C4-2B (cell line): Measurements from ENCODE around the gene DLG1.

ENCODE experiments used
- ZFX ChIP-seq: fragments of 450-650 bp; IDR thresholded peaks from 2 replicates; pipeline ENCODE4 v1.6.1; 2017
- TF ChIP-seq, protein P1 (sequence below): fragments of 450-650 bp; conservative IDR thresholded peaks from 2 replicates; pipeline ENCODE4 v1.5.1; 2017; ENCODE audit warnings: mild to moderate bottlenecking

DNA sequence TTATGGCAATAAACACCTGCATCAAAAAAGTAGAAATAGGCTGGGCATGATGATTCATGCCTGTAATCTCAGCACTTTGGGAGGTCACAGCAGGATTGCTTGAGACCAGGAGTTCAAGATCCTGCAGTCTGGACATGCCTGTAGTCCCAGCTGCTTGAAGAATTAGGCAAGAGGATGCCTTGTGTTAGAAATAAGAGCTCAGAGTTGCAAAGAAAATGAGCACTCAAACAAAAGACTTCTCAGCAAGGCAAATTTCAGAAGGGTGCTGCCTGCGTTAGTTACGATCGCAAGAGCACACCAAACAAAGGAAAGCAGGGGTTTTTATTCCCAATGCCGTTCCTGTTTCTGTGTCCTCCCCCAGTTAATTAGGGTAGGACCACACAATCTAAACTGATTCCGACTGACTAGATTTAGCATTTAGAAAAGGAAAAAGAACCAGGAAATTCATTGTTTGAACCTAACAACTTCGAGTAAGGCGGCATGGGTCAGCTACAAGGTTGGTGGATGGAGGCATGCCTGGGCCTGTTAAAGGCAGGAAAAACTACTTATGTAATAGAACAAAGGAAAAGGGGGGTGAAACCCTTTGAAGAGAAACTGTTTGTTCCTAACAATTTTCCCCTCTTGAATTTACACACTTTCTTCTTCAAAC is 55.5 kb downstream of the DLG1 start:
- TF ChIP-seq, protein P1, sequence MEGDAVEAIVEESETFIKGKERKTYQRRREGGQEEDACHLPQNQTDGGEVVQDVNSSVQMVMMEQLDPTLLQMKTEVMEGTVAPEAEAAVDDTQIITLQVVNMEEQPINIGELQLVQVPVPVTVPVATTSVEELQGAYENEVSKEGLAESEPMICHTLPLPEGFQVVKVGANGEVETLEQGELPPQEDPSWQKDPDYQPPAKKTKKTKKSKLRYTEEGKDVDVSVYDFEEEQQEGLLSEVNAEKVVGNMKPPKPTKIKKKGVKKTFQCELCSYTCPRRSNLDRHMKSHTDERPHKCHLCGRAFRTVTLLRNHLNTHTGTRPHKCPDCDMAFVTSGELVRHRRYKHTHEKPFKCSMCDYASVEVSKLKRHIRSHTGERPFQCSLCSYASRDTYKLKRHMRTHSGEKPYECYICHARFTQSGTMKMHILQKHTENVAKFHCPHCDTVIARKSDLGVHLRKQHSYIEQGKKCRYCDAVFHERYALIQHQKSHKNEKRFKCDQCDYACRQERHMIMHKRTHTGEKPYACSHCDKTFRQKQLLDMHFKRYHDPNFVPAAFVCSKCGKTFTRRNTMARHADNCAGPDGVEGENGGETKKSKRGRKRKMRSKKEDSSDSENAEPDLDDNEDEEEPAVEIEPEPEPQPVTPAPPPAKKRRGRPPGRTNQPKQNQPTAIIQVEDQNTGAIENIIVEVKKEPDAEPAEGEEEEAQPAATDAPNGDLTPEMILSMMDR: no peak
- TF ChIP-seq ZFX: no peak
